Measurements from ENCODE around the gene VEPH1. TPM values are rescaled to one million over a fixed set of nuclear protein-coding genes. Genes with fewer than 3 reads are reported as not detected.

Gene VEPH1
- total and polyA plus RNA-seq, 2 donors (not counting 1 experiment from before 2014, with no cell fraction given) = not detected

- Histone ChIP-seq H4K20me1 (ENCODE audit: control insufficient read depth, insufficient read depth, low read length, poor library complexity, severe bottlenecking) (no peaks in the 10 kb centered on the region), H2AFZ (ENCODE audit: insufficient read depth, low read depth, low read length, poor library complexity, severe bottlenecking) (no peak overlapping the region), H3K79me2 (ENCODE audit: control insufficient read depth, insufficient read depth, low read length) (no peaks in the 10 kb centered on the region), H3K9ac (ENCODE audit: low read length) (no peak overlapping the region), H3K27ac (ENCODE audit: low read length in 2 of 2) (no peak overlapping the region), H3K9me3 (ENCODE audit: control extremely low read depth in 1 of 3, control insufficient read depth in 2 of 3, insufficient read depth in 1 of 3, low read length in 2 of 3) (no peaks in the 10 kb centered on the region), H3K36me3 (replicated peaks in 1 of 2; ENCODE audit: control extremely low read depth in 1 of 2, control insufficient read depth in 1 of 2, extremely low read depth in 1 of 2, insufficient read depth in 2 of 2, low read length in 1 of 2) (no peaks in the 10 kb centered on the region), H3K4me3 (ENCODE audit: control extremely low read depth in 1 of 5, extremely low read depth in 1 of 5, insufficient read depth in 1 of 5, low read depth in 2 of 5, low read length in 4 of 5) (no peak overlapping the region), H3K27me3 (replicated peaks in 1 of 4; ENCODE audit: control extremely low read depth in 1 of 4, control insufficient read depth in 3 of 4, insufficient read depth in 4 of 4, low read length in 3 of 4) (no peaks in the 10 kb centered on the region), H3K4me1 (ENCODE audit: control insufficient read depth in 2 of 2, insufficient read depth in 2 of 2, low read length in 2 of 2) (no peaks in the 10 kb centered on the region), H3K4me2 (replicated peaks; ENCODE audit: low read depth, low read length, poor library complexity, severe bottlenecking) (no peak overlapping the region)
- TF ChIP-seq EZH2 (IDR thresholded peaks at IDR 0.05; ENCODE audit: borderline replicate concordance, insufficient read depth, low read depth, low read length, poor library complexity, severe bottlenecking) = no peak
- TF ChIP-seq CTCF (IDR thresholded peaks at IDR 0.05) = no peak
- Mint-ChIP-seq H3K27ac (no peak overlapping the region), H3K4me1 (no peaks in the 10 kb centered on the region), H3K4me3 (no peak overlapping the region), H3K9me3 (ENCODE audit: insufficient read depth) (no peaks in the 10 kb centered on the region), H3K27me3 (no peaks in the 10 kb centered on the region)
- POLR2A ChIA-PET = no interaction called here
- intact Hi-C loops (cut with micrococcal nuclease) = no loop called here
- ATAC-seq (ENCODE audit: low read depth) = no peak
- no CpG with 5 or more reads among the region's 3 CpGs for WGBS (ENCODE audit: insufficient coverage)
- CTCF ChIA-PET = no interaction called here
- DNase-seq = no peak
Observed at GRCh38 chr3:157231071-157231470, 272.1 kb downstream of the VEPH1 start.

GRCh38 chr3:157226173-157226847 lies 276.9 kb downstream of the VEPH1 start:
- no peak for TF ChIP-seq EZH2 (IDR thresholded peaks at IDR 0.05; ENCODE audit: borderline replicate concordance, insufficient read depth, low read depth, low read length, poor library complexity, severe bottlenecking)
- TF ChIP-seq CTCF (IDR thresholded peaks at IDR 0.05) = no peak
- Histone ChIP-seq H2AFZ (ENCODE audit: insufficient read depth, low read depth, low read length, poor library complexity, severe bottlenecking) (no peak overlapping the region), H3K9me3 (ENCODE audit: control extremely low read depth in 1 of 3, control insufficient read depth in 2 of 3, insufficient read depth in 1 of 3, low read length in 2 of 3) (no peaks in the 10 kb centered on the region), H3K79me2 (ENCODE audit: control insufficient read depth, insufficient read depth, low read length) (no peaks in the 10 kb centered on the region), H3K9ac (ENCODE audit: low read length) (no peak overlapping the region), H3K27me3 (replicated peaks in 1 of 4; ENCODE audit: control extremely low read depth in 1 of 4, control insufficient read depth in 3 of 4, insufficient read depth in 4 of 4, low read length in 3 of 4) (no peaks in the 10 kb centered on the region), H3K4me3 (ENCODE audit: control extremely low read depth in 1 of 5, extremely low read depth in 1 of 5, insufficient read depth in 1 of 5, low read depth in 2 of 5, low read length in 4 of 5) (no peak overlapping the region), H3K36me3 (replicated peaks in 1 of 2; ENCODE audit: control extremely low read depth in 1 of 2, control insufficient read depth in 1 of 2, extremely low read depth in 1 of 2, insufficient read depth in 2 of 2, low read length in 1 of 2) (no peaks in the 10 kb centered on the region), H3K27ac (ENCODE audit: low read length in 2 of 2) (no peak overlapping the region), H4K20me1 (ENCODE audit: control insufficient read depth, insufficient read depth, low read length, poor library complexity, severe bottlenecking) (no peaks in the 10 kb centered on the region), H3K4me2 (replicated peaks; ENCODE audit: low read depth, low read length, poor library complexity, severe bottlenecking) (no peak overlapping the region), H3K4me1 (ENCODE audit: control insufficient read depth in 2 of 2, insufficient read depth in 2 of 2, low read length in 2 of 2) (no peaks in the 10 kb centered on the region)
- ChIA-PET CTCF (no interaction called here), POLR2A (no interaction called here)
- Mint-ChIP-seq H3K4me1 (no peaks in the 10 kb centered on the region), H3K9me3 (ENCODE audit: insufficient read depth) (no peaks in the 10 kb centered on the region), H3K4me3 (no peak overlapping the region), H3K27me3 (no peaks in the 10 kb centered on the region), H3K27ac (no peak overlapping the region)
- no peak for ATAC-seq (ENCODE audit: low read depth)
- intact Hi-C loops (cut with micrococcal nuclease) = no loop called here
- DNase-seq = no peak
- 100% methylated on average over 1 of the region's 3 CpGs for WGBS (ENCODE audit: insufficient coverage)

All from B cell (primary cell).